ENCODE data around the gene ATXN3L. TPM values are rescaled to one million over a fixed set of nuclear protein-coding genes. Genes with fewer than 3 reads are reported as not detected.

ATXN3L gene
- polyA plus RNA-seq, 1 donor from 2014 or later = not detected

- H3K4me3 ChIP-seq (ENCODE audit: low read length) = no peak overlapping the region
- no peaks in the 10 kb centered on the region for H3F3A ChIP-seq (ENCODE audit: insufficient read depth, low read length, poor library complexity, severe bottlenecking)
- no peak for TF ChIP-seq TAF1 (IDR thresholded peaks at IDR 0.05; ENCODE audit: low read depth)
- TF ChIP-seq EZH2 (IDR thresholded peaks at IDR 0.05; ENCODE audit: borderline replicate concordance, insufficient read depth, low read length, poor library complexity, severe bottlenecking) = no peak
- TF ChIP-seq MXI1 (conservative IDR thresholded peaks at IDR 0.05; ENCODE audit: poor library complexity, severe bottlenecking) = no peak
- no peak for TF ChIP-seq RAD21 (conservative IDR thresholded peaks at IDR 0.05)
- TF ChIP-seq CTCF (IDR thresholded peaks at IDR 0.05; ENCODE audit: poor library complexity, severe bottlenecking) = no peak
- TF ChIP-seq SMC3 (conservative IDR thresholded peaks at IDR 0.05; ENCODE audit: poor library complexity) = no peak
- no peak for TF ChIP-seq EP300 (conservative IDR thresholded peaks at IDR 0.05; ENCODE audit: poor library complexity, severe bottlenecking)
- TF ChIP-seq POLR2AphosphoS5 (IDR thresholded peaks at IDR 0.05) = no peak
- TF ChIP-seq, protein P1, sequence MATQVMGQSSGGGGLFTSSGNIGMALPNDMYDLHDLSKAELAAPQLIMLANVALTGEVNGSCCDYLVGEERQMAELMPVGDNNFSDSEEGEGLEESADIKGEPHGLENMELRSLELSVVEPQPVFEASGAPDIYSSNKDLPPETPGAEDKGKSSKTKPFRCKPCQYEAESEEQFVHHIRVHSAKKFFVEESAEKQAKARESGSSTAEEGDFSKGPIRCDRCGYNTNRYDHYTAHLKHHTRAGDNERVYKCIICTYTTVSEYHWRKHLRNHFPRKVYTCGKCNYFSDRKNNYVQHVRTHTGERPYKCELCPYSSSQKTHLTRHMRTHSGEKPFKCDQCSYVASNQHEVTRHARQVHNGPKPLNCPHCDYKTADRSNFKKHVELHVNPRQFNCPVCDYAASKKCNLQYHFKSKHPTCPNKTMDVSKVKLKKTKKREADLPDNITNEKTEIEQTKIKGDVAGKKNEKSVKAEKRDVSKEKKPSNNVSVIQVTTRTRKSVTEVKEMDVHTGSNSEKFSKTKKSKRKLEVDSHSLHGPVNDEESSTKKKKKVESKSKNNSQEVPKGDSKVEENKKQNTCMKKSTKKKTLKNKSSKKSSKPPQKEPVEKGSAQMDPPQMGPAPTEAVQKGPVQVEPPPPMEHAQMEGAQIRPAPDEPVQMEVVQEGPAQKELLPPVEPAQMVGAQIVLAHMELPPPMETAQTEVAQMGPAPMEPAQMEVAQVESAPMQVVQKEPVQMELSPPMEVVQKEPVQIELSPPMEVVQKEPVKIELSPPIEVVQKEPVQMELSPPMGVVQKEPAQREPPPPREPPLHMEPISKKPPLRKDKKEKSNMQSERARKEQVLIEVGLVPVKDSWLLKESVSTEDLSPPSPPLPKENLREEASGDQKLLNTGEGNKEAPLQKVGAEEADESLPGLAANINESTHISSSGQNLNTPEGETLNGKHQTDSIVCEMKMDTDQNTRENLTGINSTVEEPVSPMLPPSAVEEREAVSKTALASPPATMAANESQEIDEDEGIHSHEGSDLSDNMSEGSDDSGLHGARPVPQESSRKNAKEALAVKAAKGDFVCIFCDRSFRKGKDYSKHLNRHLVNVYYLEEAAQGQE (IDR thresholded peaks at IDR 0.05; ENCODE audit: borderline replicate concordance) = no peak
- H3K4me2 ChIP-seq (ENCODE audit: low read length) = no peak overlapping the region
- H3K9me3 ChIP-seq (ENCODE audit: low read length) = no peaks in the 10 kb centered on the region
- no peak overlapping the region for H3K9ac ChIP-seq (ENCODE audit: low read length)
- no peak overlapping the region for H2AFZ ChIP-seq (ENCODE audit: low read depth, low read length)
- H4K20me1 ChIP-seq (ENCODE audit: insufficient read depth) = no peaks in the 10 kb centered on the region
- H3K79me2 ChIP-seq (replicated peaks; ENCODE audit: insufficient read depth, low read length) = no peaks in the 10 kb centered on the region
- H3K27ac ChIP-seq (ENCODE audit: low read length) = no peak overlapping the region
- no peaks in the 10 kb centered on the region for H3K9me2 ChIP-seq (ENCODE audit: insufficient read depth, low read length)
- H3K27me3 ChIP-seq (ENCODE audit: insufficient read depth, low read depth, low read length) = no peaks in the 10 kb centered on the region
- no peaks in the 10 kb centered on the region for H3K36me3 ChIP-seq (ENCODE audit: insufficient read depth, low read length)
Measured at GRCh38 chrX:13309631-13310030, 10.2 kb downstream of the ATXN3L start.

- no peaks in the 10 kb centered on the region for H3K9me2 ChIP-seq (ENCODE audit: insufficient read depth, low read length)
Measured at GRCh38 chrX:13307041-13307440, 12.8 kb downstream of the ATXN3L start.

More at GRCh38 chrX:13307041-13307440, 12.8 kb downstream of the ATXN3L start:
- Histone ChIP-seq H3K9ac (ENCODE audit: low read length) (no peak overlapping the region), H3K27me3 (ENCODE audit: insufficient read depth, low read depth, low read length) (no peaks in the 10 kb centered on the region), H3F3A (ENCODE audit: insufficient read depth, low read length, poor library complexity, severe bottlenecking) (no peaks in the 10 kb centered on the region), H4K20me1 (ENCODE audit: insufficient read depth) (no peaks in the 10 kb centered on the region), H3K27ac (ENCODE audit: low read length) (no peak overlapping the region), H3K9me3 (ENCODE audit: low read length) (no peaks in the 10 kb centered on the region), H2AFZ (ENCODE audit: low read depth, low read length) (no peak overlapping the region), H3K4me3 (ENCODE audit: low read length) (no peak overlapping the region), H3K36me3 (ENCODE audit: insufficient read depth, low read length) (no peaks in the 10 kb centered on the region), H3K79me2 (replicated peaks; ENCODE audit: insufficient read depth, low read length) (no peaks in the 10 kb centered on the region), H3K4me2 (ENCODE audit: low read length) (no peak overlapping the region)
- TF ChIP-seq MXI1 (conservative IDR thresholded peaks at IDR 0.05; ENCODE audit: poor library complexity, severe bottlenecking) (no peak), EZH2 (IDR thresholded peaks at IDR 0.05; ENCODE audit: borderline replicate concordance, insufficient read depth, low read length, poor library complexity, severe bottlenecking) (no peak), RAD21 (conservative IDR thresholded peaks at IDR 0.05) (no peak)

All from neural cell (in vitro differentiated cells).